ENCODE results near the gene FSTL4.

DNA sequence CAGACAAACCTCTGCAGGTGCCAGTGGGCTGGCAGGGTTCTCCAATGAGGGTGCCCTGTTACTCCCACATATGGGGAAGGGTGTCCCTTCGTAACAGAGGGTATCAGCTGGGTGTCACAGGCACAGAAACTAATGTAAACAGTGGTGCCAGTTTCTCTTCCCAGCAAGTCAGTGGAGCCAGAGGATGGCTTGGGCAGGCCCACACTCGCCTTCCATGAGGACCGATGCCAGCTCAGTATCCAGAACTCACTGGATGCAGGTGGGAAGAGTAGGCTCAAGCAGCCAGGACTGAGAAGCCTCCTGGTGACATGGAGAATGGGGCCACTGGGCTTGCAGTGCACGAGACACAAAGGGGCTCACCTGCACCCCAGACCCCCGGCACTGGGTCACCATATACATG is 30.4 kb downstream of the FSTL4 start:
- TF ChIP-seq, protein P1, sequence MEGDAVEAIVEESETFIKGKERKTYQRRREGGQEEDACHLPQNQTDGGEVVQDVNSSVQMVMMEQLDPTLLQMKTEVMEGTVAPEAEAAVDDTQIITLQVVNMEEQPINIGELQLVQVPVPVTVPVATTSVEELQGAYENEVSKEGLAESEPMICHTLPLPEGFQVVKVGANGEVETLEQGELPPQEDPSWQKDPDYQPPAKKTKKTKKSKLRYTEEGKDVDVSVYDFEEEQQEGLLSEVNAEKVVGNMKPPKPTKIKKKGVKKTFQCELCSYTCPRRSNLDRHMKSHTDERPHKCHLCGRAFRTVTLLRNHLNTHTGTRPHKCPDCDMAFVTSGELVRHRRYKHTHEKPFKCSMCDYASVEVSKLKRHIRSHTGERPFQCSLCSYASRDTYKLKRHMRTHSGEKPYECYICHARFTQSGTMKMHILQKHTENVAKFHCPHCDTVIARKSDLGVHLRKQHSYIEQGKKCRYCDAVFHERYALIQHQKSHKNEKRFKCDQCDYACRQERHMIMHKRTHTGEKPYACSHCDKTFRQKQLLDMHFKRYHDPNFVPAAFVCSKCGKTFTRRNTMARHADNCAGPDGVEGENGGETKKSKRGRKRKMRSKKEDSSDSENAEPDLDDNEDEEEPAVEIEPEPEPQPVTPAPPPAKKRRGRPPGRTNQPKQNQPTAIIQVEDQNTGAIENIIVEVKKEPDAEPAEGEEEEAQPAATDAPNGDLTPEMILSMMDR (IDR thresholded peaks at IDR 0.05), result no peak
- TF ChIP-seq EZH2phosphoT487 (IDR thresholded peaks at IDR 0.05; ENCODE audit: borderline replicate concordance, low read depth) (no peak), NFIC (IDR thresholded peaks at IDR 0.05; ENCODE audit: borderline replicate concordance) (no peak), MEF2A (IDR thresholded peaks at IDR 0.05; ENCODE audit: borderline replicate concordance, low read depth) (no peak), EP300 (IDR thresholded peaks at IDR 0.05; ENCODE audit: borderline replicate concordance in 1 of 2, low read depth in 1 of 2, low read length in 1 of 2) (no peak), TAF1 (IDR thresholded peaks at IDR 0.05; ENCODE audit: borderline replicate concordance, low read depth, low read length) (no peak), GABPA (IDR thresholded peaks at IDR 0.05; ENCODE audit: low read depth) (no peak), NRF1 (IDR thresholded peaks at IDR 0.05; ENCODE audit: low read depth, low read length) (no peak)
- TF ChIP-seq, protein P2, sequence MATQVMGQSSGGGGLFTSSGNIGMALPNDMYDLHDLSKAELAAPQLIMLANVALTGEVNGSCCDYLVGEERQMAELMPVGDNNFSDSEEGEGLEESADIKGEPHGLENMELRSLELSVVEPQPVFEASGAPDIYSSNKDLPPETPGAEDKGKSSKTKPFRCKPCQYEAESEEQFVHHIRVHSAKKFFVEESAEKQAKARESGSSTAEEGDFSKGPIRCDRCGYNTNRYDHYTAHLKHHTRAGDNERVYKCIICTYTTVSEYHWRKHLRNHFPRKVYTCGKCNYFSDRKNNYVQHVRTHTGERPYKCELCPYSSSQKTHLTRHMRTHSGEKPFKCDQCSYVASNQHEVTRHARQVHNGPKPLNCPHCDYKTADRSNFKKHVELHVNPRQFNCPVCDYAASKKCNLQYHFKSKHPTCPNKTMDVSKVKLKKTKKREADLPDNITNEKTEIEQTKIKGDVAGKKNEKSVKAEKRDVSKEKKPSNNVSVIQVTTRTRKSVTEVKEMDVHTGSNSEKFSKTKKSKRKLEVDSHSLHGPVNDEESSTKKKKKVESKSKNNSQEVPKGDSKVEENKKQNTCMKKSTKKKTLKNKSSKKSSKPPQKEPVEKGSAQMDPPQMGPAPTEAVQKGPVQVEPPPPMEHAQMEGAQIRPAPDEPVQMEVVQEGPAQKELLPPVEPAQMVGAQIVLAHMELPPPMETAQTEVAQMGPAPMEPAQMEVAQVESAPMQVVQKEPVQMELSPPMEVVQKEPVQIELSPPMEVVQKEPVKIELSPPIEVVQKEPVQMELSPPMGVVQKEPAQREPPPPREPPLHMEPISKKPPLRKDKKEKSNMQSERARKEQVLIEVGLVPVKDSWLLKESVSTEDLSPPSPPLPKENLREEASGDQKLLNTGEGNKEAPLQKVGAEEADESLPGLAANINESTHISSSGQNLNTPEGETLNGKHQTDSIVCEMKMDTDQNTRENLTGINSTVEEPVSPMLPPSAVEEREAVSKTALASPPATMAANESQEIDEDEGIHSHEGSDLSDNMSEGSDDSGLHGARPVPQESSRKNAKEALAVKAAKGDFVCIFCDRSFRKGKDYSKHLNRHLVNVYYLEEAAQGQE (IDR thresholded peaks at IDR 0.05; ENCODE audit: low read depth, low read length), result no peak
- TF ChIP-seq, protein P3, sequence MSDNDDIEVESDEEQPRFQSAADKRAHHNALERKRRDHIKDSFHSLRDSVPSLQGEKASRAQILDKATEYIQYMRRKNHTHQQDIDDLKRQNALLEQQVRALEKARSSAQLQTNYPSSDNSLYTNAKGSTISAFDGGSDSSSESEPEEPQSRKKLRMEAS (IDR thresholded peaks at IDR 0.05; ENCODE audit: low read depth), result no peak

Measured in SK-N-SH (cell line).